NCI-H1930 (cell line): ENCODE results near the gene TDRD3.

ENCODE experiments used
- DNase-seq, 2 experiments: peaks; one replicate each; lab custom pipeline; 2025; lab: John Stamatoyannopoulos, UW

The TDRD3 gene

DNA sequence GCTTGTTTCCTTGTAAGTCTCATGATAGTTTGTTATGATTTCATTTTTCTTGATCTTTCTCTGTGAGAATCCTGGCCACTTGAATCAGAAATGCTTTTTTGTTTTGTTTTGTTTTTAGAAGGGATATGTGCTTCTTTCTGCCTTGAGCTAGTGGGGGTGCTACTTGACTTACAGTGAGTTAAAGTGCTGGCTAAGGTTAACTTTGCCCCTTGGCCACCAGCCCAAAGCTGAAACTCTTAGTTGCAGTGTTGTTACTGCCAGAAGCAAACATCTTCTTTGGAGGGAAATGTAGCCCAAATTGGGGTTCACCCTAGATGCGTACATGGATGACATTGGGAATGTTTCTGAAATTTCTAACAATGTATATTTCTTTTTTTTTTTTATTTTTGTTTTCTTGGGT is 57.4 kb downstream of the TDRD3 start:
- DNase-seq: no peak

GRCh38 chr13:60463787-60464186 is 66.8 kb downstream of the TDRD3 start:
- no peak for DNase-seq

DNA sequence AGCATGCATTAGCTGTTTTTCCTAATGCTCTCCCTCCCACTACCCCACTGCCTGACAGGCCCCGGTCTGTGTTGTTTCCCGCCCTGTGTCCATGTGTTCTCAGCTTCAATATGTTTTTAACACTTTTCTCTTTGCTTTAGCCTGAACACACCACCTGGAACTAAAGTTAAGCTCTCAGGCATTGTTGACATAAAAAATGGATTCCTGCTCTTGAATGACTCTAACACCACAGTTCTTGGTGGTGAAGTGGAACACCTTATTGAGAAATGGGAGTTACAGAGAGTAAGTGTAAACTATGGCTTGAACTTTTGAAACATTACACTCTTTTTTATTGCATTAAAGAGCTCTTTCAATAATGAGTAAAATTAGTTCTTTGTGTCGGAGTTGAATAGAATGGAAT is 70.1 kb downstream of the TDRD3 start:
- DNase-seq: no peak

GRCh38 chr13:60479273-60479672 is 82.3 kb downstream of the TDRD3 start:
- DNase-seq: no peak

DNA sequence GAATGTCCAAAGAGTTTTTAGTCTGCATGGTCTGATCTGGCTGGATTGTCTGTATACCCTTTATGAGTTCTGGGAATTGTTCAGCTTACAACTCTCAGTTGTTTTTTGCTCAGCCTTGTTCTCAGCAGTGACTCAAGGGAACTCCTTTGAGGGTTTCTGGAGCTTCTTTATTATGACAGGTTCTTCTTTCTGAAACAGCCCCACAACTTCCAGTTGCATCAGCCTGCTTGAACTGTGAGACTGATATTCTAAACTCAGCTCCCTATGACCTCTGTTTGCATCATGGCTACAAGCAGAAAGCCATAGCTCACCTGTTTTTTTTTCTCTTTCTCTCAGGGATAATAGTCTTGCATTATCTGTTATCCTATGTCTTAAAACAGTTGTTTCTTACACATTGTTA is 85.0 kb downstream of the TDRD3 start:
- no peak for DNase-seq

DNA sequence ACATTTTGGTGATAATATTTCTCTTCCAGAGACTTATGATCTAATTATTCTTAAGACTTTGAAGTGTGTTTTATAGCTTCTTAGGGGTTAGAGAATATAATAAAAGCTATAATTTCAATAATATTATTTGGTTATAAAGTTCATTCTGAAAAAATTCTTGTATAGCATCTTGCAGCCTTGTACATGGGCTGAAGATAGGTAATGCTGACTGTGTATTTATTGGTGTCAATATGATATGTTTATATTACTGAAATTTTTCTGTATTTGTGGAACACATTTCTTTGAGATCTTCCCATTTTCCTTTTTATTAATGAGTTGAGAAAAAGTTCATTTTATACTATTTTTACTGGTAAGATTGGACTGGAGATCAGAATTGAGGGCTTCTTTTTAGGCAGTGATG is 87.8 kb downstream of the TDRD3 start:
- DNase-seq: no peak

- no peak for DNase-seq
Observed at GRCh38 chr13:60491531-60491930, 94.5 kb downstream of the TDRD3 start.

GRCh38 chr13:60492187-60492586 is 95.2 kb downstream of the TDRD3 start:
- DNase-seq: no peak

DNA sequence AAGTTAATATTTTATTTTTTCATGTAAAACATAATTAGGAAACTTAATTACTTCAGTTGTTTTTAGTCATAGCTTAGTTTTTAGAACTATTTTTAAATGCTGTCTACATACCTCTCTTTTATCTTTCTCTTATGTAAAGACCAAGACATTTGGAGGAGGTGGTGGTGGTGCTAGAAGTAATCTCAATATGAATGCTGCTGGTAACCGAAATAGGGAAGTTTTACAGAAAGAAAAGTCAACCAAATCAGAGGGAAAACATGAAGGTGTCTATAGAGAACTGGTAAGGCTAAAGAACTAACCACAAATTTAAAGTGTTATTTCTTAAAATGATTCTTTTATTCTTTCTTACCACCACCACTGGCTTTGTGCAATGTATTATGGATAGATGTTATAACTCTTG is 97.3 kb downstream of the TDRD3 start:
- no peak for DNase-seq

GRCh38 chr13:60501236-60501635 is 104.2 kb downstream of the TDRD3 start:
- DNase-seq: no peak

DNA sequence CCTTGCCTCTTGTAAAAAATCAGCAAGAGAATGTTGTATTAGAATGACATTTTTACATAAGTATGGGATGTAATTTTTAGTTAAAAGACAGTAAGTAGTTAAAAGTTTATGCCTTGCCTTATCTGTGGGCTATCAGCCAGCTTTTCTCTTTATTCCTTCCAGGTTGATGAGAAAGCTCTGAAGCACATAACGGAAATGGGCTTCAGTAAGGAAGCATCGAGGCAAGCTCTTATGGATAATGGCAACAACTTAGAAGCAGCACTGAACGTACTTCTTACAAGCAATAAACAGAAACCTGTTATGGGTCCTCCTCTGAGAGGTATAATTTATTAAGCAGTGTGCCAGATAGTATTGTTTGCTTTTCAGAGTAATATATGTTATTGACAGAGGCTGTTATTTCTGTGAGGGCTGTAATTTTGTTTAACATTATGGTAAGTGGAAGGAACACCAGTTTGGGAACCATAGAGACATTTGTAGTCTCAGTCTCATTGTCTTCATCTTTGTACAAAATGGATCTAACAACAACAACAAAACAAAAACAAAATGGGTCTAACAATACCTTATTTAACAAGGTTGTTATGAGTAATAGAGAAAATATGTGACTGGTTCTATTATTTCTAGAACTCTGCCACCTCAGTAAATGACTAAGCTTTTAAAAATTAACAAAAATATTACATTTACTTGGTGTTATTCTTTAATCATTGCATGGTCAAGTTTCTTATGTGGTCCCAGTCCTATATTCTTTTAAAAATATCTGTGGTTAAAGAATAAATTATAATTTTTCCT is 112.8 kb downstream of the TDRD3 start:
- DNase-seq: no peak

DNA sequence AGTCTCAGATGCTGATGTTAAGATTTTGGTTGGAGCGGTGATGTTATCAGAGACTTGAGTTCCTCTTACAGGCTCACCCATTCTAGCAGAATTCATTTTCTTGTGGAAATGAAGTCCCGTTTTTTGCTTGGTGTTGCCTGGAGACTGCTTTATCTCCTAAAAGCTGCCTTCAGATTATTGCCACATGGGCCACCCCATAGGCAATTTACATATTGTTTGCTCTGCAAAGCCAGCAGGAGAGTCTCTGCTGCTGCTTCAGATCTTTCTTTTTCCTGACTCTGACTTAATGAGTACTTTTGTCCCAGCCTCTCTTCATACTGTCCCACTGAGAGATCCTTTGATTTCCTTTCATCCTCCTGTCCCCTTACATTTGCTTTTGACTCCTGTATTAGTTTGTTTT is 114.6 kb downstream of the TDRD3 start:
- DNase-seq: no peak

GRCh38 chr13:60514891-60515290 is 117.9 kb downstream of the TDRD3 start:
- DNase-seq: no peak

- no peak for DNase-seq
Observed at GRCh38 chr13:60519496-60519895, 122.5 kb downstream of the TDRD3 start.

GRCh38 chr13:60520902-60521569 is 124.0 kb downstream of the TDRD3 start:
- DNase-seq: no peak

DNA sequence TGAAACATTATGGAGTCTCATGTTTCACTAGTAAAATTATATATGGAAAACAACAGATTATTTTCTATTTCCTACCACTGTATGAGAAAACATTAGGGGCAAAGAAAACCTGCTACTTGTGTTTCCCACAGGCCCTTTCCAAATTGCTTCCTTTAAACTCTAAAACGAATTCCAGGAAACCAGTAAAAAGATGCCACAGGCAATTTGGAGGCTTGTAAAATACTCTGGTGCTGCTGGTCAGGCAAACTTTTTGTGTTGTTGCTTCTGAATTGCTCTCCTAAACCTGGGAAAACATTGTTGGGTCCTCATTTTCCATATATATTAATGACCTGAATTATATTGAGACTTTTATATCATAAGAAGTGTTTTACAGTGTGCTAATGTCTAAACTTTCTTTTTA is 141.5 kb downstream of the TDRD3 start:
- no peak for DNase-seq

DNA sequence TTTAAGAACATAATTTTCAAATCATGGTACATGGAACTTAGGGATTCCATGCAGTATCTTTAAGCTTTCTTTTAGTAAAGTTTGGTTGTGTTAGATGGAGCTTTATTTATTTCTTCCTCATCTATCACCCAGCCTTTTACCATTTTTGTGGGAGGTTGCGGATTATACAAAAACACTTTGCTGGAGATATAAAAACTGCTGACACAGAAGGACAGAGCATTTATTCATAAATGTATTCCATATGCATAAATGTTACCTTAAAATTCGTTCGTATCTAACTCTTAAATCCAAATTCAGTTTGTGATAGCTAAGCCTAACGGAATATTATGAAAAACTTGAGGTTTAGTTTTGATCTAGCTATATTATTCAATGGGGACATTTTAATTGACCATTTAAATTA is 143.3 kb downstream of the TDRD3 start:
- DNase-seq: no peak

DNA sequence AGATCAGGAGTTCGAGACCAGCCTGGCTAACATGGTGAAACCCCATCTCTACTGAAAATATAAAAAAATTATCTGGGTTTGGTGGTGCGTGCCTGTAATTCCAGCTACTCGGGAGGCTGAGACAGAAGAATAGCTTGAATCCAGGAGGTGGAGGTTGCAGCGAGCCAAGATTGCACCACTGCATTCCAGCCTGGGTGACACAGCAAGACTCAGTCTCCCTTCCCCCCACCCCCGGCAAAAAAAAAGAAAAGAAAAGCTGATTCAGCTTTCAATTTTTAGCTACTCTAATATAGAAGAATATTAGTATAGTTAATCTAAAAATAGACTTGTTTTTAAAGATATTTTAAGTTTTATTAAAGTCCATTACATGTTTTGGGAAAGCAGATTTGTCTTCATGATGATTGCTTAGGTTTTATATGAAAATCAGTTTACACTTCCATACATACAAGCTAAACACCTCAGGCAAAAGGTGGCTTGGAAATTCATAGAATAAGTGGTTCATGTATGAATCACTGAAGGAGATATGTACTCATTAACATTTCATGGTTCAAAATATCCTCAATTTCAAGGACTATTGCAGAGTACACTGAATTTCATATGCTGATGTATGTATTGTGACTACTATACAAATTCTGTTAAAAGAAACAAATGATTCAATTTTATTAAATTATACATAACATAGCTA is 165.2 kb downstream of the TDRD3 start:
- no peak for DNase-seq

GRCh38 chr13:60571571-60571970 is 174.6 kb downstream of the TDRD3 start:
- no peak for DNase-seq

DNA sequence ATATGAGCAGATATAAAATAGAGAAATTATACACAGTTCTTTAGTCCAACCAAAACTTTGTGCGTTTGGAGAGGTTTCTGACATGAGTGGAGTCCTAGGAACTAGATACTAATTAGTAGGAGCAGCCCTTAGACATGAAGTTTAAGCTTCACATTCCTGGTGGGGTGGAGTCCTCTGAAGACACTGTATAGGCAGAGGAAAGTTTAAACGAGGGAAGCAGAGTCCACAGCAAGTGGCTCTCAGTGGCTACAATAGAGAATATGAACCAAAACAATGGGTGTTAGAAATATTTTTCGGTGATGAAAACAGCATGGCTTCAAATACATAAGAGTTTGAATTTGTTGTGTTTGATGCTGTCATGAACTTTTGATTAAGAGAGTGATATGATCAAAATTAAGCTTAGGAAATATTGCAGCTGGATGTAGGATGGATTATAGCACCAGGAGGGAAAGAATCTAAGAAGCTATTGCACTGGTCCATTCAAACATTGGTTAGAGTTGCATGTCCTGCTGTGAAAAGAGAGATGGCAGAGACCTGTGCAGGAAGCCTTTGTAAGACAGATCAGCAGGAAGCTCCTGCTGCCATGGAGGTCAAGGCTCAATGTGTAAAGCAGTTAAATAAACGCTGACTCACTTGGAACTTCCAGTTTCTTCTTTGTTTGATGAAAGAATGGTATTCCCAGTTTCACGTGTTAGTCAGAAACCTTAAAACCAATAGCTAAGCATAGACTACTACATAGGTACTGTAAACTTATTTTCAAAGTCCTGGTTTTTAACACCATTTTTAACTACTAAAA is 175.2 kb downstream of the TDRD3 start:
- DNase-seq: no peak

- DNase-seq: no peak
Observed at GRCh38 chr13:60572855-60573254, 175.8 kb downstream of the TDRD3 start.

GRCh38 chr13:60574735-60575134 is 177.7 kb downstream of the TDRD3 start:
- no peak for DNase-seq
